ENCODE data around the gene SLC35F3.

SLC35F3 gene

DNA sequence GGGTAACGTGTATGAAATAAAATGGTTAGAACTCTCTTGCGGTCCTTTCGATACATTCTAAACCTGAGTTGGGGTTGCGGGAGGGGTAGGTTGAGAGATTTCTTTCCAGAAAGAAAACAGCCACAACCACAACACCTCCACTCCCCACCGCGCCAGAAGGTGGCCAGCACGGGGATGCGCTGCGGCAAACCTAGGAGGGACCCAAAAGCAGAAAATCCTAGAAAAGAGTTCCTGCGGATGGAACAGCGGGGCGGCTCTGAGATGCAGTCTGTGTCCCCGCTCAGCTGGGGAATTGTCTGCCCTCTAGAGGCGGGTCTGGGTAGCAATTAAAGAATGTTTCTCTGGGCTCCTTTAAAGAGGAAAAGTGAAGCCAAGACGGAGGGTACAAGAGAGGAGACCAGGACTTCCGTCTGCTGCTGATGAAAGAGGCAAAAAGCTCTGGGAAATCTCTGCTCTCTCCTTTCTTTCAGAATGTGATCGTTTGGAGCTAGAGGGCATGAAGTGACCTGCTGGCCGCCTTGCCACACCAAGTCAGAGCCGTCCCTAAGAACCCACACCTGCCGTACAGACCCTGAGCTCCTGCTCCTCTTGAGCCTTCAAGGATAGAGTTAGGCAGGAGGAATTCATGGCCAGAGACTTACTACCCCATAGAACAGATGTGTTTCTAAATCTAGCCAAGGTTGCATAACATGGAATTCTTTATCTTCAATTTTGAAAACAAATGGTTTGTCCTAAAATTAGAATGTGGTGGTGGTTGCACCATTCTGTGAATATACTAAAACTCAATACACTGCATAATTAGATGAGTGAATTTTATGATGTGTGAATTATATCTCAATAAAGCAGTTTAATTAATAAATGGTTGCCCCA, 422.3 kb downstream of the SLC35F3 start:
- TF ChIP-seq, protein P1, sequence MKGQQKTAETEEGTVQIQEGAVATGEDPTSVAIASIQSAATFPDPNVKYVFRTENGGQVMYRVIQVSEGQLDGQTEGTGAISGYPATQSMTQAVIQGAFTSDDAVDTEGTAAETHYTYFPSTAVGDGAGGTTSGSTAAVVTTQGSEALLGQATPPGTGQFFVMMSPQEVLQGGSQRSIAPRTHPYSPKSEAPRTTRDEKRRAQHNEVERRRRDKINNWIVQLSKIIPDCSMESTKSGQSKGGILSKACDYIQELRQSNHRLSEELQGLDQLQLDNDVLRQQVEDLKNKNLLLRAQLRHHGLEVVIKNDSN (IDR thresholded peaks at IDR 0.05) = no peak
- TF ChIP-seq RAD21 (IDR thresholded peaks at IDR 0.05; ENCODE audit: low read depth) (peak; percentile 57), YY1 (IDR thresholded peaks at IDR 0.05; ENCODE audit: low read depth) (no peak)

DNA sequence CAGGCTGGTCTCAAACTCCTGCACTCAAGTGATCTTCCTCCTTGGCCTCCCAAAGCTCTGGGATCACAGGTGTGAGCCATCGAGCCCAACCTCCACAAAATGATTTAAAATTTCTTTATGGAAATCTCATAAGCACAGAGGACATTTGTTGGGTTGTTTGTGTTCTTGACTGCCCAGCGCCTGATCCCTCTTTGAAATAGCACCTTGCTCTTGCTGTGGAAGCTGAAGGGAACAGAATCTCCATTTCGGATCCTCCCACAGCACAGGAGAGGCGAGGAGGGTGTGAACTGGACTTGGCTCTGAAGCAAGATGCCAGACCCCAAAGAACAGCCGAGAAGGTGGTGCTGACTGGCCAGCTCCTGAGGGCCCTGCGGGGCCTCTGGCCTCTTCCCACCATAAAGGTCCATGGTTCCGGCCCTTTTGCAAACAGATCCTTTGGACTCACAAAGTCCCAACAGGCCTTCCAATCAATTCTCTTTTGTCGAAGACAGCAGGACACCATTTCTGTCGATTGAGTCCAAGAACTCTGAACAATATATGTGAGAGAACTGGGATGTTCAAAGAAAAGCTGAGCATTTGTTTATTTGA, 423.2 kb downstream of the SLC35F3 start:
- TF ChIP-seq RAD21 (IDR thresholded peaks at IDR 0.05; ENCODE audit: low read depth) (no peak), YY1 (IDR thresholded peaks at IDR 0.05; ENCODE audit: low read depth) (no peak)
- TF ChIP-seq, protein P2, sequence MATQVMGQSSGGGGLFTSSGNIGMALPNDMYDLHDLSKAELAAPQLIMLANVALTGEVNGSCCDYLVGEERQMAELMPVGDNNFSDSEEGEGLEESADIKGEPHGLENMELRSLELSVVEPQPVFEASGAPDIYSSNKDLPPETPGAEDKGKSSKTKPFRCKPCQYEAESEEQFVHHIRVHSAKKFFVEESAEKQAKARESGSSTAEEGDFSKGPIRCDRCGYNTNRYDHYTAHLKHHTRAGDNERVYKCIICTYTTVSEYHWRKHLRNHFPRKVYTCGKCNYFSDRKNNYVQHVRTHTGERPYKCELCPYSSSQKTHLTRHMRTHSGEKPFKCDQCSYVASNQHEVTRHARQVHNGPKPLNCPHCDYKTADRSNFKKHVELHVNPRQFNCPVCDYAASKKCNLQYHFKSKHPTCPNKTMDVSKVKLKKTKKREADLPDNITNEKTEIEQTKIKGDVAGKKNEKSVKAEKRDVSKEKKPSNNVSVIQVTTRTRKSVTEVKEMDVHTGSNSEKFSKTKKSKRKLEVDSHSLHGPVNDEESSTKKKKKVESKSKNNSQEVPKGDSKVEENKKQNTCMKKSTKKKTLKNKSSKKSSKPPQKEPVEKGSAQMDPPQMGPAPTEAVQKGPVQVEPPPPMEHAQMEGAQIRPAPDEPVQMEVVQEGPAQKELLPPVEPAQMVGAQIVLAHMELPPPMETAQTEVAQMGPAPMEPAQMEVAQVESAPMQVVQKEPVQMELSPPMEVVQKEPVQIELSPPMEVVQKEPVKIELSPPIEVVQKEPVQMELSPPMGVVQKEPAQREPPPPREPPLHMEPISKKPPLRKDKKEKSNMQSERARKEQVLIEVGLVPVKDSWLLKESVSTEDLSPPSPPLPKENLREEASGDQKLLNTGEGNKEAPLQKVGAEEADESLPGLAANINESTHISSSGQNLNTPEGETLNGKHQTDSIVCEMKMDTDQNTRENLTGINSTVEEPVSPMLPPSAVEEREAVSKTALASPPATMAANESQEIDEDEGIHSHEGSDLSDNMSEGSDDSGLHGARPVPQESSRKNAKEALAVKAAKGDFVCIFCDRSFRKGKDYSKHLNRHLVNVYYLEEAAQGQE (IDR thresholded peaks at IDR 0.05; ENCODE audit: low read depth) = no peak
- TF ChIP-seq, protein P1 (IDR thresholded peaks at IDR 0.05) = no peak
- TF ChIP-seq, protein P3, sequence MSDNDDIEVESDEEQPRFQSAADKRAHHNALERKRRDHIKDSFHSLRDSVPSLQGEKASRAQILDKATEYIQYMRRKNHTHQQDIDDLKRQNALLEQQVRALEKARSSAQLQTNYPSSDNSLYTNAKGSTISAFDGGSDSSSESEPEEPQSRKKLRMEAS (IDR thresholded peaks at IDR 0.05) = no peak

DNA sequence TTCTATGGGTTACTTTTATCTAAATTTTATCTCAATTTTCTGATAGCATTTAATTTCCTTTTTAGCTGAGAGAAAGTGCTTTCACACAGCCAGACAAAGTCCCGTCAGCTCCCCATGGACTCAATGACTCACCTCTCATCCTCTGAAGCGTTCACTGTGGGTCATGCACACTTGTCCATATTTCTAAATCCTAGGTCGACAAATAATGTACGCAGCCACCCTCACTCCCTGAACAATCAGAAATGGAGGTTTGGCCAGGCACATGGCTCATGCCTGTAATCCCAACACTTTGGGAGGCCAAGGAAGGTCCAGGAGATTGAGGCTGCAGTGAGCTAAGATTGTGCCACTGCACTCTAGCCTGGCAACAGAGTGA, 426.4 kb downstream of the SLC35F3 start:
- TF ChIP-seq, protein P3 (IDR thresholded peaks at IDR 0.05) = no peak
- TF ChIP-seq CEBPB (IDR thresholded peaks at IDR 0.05) (no peak), TEAD4 (IDR thresholded peaks at IDR 0.05) (no peak), TCF12 (IDR thresholded peaks at IDR 0.05; ENCODE audit: low read depth) (no peak), RAD21 (IDR thresholded peaks at IDR 0.05; ENCODE audit: low read depth) (no peak), EP300 (IDR thresholded peaks at IDR 0.05; ENCODE audit: borderline replicate concordance) (no peak), ZBTB7A (IDR thresholded peaks at IDR 0.05; ENCODE audit: low read depth) (no peak), FOXM1 (IDR thresholded peaks at IDR 0.05; ENCODE audit: borderline replicate concordance, low read depth) (no peak), NFIC (IDR thresholded peaks at IDR 0.05) (no peak), TAF1 (IDR thresholded peaks at IDR 0.05; ENCODE audit: low read depth) (no peak)
- TF ChIP-seq, protein P2 (IDR thresholded peaks at IDR 0.05; ENCODE audit: low read depth) = no peak
- TF ChIP-seq, protein P1 (IDR thresholded peaks at IDR 0.05) = no peak

DNA sequence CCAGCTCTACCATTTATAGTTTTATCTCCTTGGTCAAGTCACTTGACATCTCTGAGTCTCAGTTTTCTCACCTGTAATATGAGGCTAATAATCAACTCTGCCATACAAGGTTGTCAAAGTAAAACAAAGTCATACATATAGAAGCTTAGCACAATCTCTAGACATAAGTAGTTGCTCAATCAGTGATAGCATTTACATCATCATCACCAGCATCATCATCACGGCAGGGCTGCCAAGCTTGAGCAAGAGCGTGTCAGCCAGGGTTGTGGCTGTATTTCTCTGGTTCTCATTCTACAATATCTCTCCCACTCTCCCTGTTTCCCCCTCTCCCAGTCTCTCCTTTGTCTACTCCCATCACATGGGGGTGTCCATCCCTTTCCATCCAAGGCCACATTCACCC, 427.0 kb downstream of the SLC35F3 start:
- TF ChIP-seq CEBPB (IDR thresholded peaks at IDR 0.05) (no peak), RAD21 (IDR thresholded peaks at IDR 0.05; ENCODE audit: low read depth) (no peak), TEAD4 (IDR thresholded peaks at IDR 0.05) (no peak), NFIC (IDR thresholded peaks at IDR 0.05) (no peak), TAF1 (IDR thresholded peaks at IDR 0.05; ENCODE audit: low read depth) (no peak), YY1 (IDR thresholded peaks at IDR 0.05; ENCODE audit: low read depth) (no peak), EGR1 (IDR thresholded peaks at IDR 0.05) (no peak), CREB1 (IDR thresholded peaks at IDR 0.05; ENCODE audit: low read depth) (no peak), TCF12 (IDR thresholded peaks at IDR 0.05; ENCODE audit: low read depth) (no peak), EP300 (IDR thresholded peaks at IDR 0.05; ENCODE audit: borderline replicate concordance) (no peak), FOXM1 (IDR thresholded peaks at IDR 0.05; ENCODE audit: borderline replicate concordance, low read depth) (no peak), ZBTB7A (IDR thresholded peaks at IDR 0.05; ENCODE audit: low read depth) (no peak)
- TF ChIP-seq, protein P3 (IDR thresholded peaks at IDR 0.05) = no peak
- TF ChIP-seq, protein P2 (IDR thresholded peaks at IDR 0.05; ENCODE audit: low read depth) = no peak
- TF ChIP-seq, protein P1 (IDR thresholded peaks at IDR 0.05) = no peak

Data from Ishikawa (cell line).